ENCODE measurements around the gene LRRC56. TPM values are rescaled to one million over a fixed set of nuclear protein-coding genes. Genes with fewer than 3 reads are reported as not detected.

The LRRC56 gene
- total and polyA plus RNA-seq, 2 donors (not counting 1 experiment from before 2014, with no cell fraction given): 0.28 to 1.3 TPM

DNA sequence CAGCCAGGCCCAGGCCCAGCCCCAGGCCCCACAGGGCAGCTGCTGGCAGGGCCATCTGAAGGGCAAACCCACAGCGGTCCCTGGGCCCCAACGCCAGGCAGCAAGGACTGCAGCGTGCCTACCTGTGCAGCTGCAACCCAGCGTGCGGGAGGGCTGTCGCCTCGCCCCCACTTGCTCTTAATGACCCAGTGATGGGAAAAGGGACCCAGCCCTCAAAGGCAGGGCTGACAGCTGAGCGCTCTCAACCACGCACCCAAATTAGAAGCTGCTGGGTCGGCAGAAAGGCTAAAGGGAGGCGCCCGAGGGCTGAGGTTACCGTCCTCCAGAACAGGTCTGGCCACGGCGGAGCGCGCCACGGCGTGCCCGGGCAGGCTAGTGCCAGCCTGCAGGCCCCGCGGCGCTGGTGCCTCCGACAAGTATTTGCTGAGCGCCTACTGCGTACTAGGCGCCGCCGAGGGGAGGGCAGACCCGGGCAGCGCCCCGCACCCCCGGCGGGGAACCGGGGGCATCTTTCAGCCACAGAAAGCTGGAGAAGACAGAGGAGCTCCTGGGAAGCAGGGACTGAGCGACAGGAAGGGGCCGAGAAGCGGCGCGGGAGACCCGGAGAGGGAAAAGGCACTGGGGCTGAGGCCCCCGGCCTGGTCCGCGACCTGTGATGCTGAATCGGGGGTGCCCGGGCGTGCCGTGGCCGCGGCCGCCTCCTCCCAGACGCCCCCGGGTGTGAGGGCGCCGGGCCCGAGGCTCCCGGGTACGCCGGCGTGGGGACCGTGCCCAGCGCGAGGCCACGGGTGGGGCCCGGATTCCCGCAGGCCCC, 2.7 kb upstream of the LRRC56 start:
- Histone ChIP-seq H3K9me3 (ENCODE audit: control insufficient read depth, insufficient read depth, low read depth, low read length) (no peaks in the 10 kb centered on the region), H3K4me2 (ENCODE audit: extremely low read depth, insufficient read depth, low read length) (peak overlapping the region; percentile 94), H2AFZ (ENCODE audit: low read length) (no peak overlapping the region), H4K20me1 (ENCODE audit: control insufficient read depth, extremely low read depth, insufficient read depth, low read length) (no peaks in the 10 kb centered on the region), H3K27ac (ENCODE audit: insufficient read depth, low read length) (peak overlapping the region; percentile 61), H3K79me2 (ENCODE audit: control insufficient read depth, insufficient read depth, low read length) (peaks cover 12% of the 10 kb centered on the region), H3K9ac (ENCODE audit: insufficient read depth, low read length) (peak overlapping the region; percentile 69), H3K36me3 (ENCODE audit: control insufficient read depth, insufficient read depth, low read length) (peaks cover 15% of the 10 kb centered on the region), H3K27me3 (ENCODE audit: control insufficient read depth, insufficient read depth, low read length) (no peaks in the 10 kb centered on the region), H3K4me3 (replicated peaks in 1 of 4; ENCODE audit: control extremely low read depth in 1 of 4, insufficient read depth in 1 of 4, low read depth in 3 of 4, low read length in 4 of 4) (peak overlapping the region; percentile 63 to 89 (median 82)), H3K4me1 (ENCODE audit: control insufficient read depth, extremely low read depth, insufficient read depth, low read length) (no peaks in the 10 kb centered on the region)
- no peak for TF ChIP-seq EZH2 (IDR thresholded peaks at IDR 0.05; ENCODE audit: low read length, missing control alignments)
- TF ChIP-seq, protein P1, sequence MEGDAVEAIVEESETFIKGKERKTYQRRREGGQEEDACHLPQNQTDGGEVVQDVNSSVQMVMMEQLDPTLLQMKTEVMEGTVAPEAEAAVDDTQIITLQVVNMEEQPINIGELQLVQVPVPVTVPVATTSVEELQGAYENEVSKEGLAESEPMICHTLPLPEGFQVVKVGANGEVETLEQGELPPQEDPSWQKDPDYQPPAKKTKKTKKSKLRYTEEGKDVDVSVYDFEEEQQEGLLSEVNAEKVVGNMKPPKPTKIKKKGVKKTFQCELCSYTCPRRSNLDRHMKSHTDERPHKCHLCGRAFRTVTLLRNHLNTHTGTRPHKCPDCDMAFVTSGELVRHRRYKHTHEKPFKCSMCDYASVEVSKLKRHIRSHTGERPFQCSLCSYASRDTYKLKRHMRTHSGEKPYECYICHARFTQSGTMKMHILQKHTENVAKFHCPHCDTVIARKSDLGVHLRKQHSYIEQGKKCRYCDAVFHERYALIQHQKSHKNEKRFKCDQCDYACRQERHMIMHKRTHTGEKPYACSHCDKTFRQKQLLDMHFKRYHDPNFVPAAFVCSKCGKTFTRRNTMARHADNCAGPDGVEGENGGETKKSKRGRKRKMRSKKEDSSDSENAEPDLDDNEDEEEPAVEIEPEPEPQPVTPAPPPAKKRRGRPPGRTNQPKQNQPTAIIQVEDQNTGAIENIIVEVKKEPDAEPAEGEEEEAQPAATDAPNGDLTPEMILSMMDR (conservative IDR thresholded peaks at IDR 0.05 in 1 of 2, IDR thresholded peaks at IDR 0.05 in 1 of 2; ENCODE audit: low read depth in 1 of 2, low read length in 2 of 2): no peak
- DNase-seq (ENCODE audit: low read depth in 2 of 2): peak; percentile 9 to 19

DNA sequence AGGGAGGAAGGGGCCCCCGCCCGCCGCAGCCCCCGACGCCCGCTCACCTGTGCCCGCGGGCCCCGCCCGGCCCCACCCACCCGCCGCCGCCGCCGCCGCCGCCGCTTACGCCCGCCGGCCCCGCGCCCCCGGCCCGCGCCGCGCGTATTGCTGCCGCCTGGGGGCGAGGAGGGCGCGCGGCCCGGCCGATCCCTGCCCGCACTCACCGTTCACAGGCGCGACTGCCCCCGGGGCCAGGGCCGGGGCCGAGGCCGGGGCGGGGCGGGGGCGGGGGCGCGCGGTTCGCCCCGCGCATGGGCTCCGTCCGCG, 2.2 kb upstream of the LRRC56 start:
- peak overlapping the region in 2 of 4 experiments; percentile 78 to 85 for H3K4me3 ChIP-seq (replicated peaks in 1 of 4; ENCODE audit: control extremely low read depth in 1 of 4, insufficient read depth in 1 of 4, low read depth in 3 of 4, low read length in 4 of 4)
- H3K4me1 ChIP-seq (ENCODE audit: control insufficient read depth, extremely low read depth, insufficient read depth, low read length): no peaks in the 10 kb centered on the region
- H3K27me3 ChIP-seq (ENCODE audit: control insufficient read depth, insufficient read depth, low read length): no peaks in the 10 kb centered on the region
- H3K9ac ChIP-seq (ENCODE audit: insufficient read depth, low read length): peak overlapping the region; percentile 69
- no peak overlapping the region for H2AFZ ChIP-seq (ENCODE audit: low read length)
- H4K20me1 ChIP-seq (ENCODE audit: control insufficient read depth, extremely low read depth, insufficient read depth, low read length): no peaks in the 10 kb centered on the region
- H3K79me2 ChIP-seq (ENCODE audit: control insufficient read depth, insufficient read depth, low read length): peaks cover 12% of the 10 kb centered on the region
- TF ChIP-seq EZH2 (IDR thresholded peaks at IDR 0.05; ENCODE audit: low read length, missing control alignments): no peak
- TF ChIP-seq, protein P1 (conservative IDR thresholded peaks at IDR 0.05 in 1 of 2, IDR thresholded peaks at IDR 0.05 in 1 of 2; ENCODE audit: low read depth in 1 of 2, low read length in 2 of 2): no peak
- no peak for DNase-seq (ENCODE audit: low read depth in 2 of 2)
- H3K27ac ChIP-seq (ENCODE audit: insufficient read depth, low read length): no peak overlapping the region
- H3K4me2 ChIP-seq (ENCODE audit: extremely low read depth, insufficient read depth, low read length): no peak overlapping the region
- H3K36me3 ChIP-seq (ENCODE audit: control insufficient read depth, insufficient read depth, low read length): peaks cover 14% of the 10 kb centered on the region
- H3K9me3 ChIP-seq (ENCODE audit: control insufficient read depth, insufficient read depth, low read depth, low read length): no peaks in the 10 kb centered on the region

DNA sequence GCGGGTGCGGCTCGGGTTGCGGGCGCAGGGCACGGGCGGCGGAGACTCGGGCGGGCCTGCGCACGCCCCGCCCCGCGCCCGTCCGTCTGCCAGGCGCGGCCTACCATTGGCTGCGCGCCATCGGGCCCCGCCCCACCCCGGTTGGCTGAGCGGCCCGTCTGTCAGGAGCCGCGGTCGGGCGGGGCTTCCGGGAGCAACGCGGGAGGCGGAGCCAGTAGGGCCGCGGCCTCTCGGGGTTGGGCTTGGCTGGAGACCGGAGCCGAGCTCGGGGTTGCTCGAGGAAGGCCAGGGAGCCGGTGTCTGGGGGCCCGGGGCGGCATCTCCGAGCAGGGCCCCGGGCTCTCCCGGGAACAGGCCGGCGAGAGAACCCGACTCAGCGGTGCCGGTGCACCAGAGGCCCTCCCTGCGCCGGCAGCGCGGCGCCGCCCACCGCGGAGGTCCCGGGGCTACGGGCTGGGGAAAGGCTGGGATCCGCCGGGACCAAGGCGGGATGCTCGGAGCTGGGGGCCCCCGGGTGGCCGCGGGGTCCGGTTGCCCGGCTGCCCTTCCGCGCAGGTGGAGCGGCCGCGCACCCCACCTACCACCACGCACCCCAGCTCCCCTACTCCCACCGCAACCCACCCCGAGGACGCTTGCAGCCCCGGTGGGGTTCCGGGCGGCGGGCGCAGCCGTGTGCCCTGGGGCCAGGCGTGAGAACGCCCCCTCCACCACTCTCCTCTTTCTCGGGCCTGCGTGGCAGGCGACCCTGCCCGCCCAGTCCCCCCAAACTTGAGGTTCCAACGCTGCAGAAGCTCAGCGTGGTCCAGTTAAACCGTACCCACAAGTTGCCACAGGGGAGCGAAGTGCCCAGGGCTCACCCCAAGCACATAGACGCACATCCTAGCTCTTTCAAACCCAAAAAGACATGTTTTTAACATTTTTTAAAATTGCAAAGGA, 1.5 kb upstream of the LRRC56 start, which contains the start of gene HRAS:
Gene HRAS, minus strand, starts transcription at position 58 of the 936 bp plus-strand sequence.
- H3K27ac ChIP-seq (ENCODE audit: insufficient read depth, low read length): peak within 1 kb of the TSS; percentile 61
- peak; percentile 91 to 94 for DNase-seq (ENCODE audit: low read depth in 2 of 2)
- peaks cover 13% of the 10 kb centered on the region for H3K36me3 ChIP-seq (ENCODE audit: control insufficient read depth, insufficient read depth, low read length)
- H3K4me2 ChIP-seq (ENCODE audit: extremely low read depth, insufficient read depth, low read length): peak within 1 kb of the TSS; percentile 94
- peak within 1 kb of the TSS; percentile 84 for H3K9ac ChIP-seq (ENCODE audit: insufficient read depth, low read length)
- H3K79me2 ChIP-seq (ENCODE audit: control insufficient read depth, insufficient read depth, low read length): peaks cover 12% of the 10 kb centered on the region
- no peak within 1 kb of the TSS for H2AFZ ChIP-seq (ENCODE audit: low read length)
- H4K20me1 ChIP-seq (ENCODE audit: control insufficient read depth, extremely low read depth, insufficient read depth, low read length): no peaks in the 10 kb centered on the region
- H3K27me3 ChIP-seq (ENCODE audit: control insufficient read depth, insufficient read depth, low read length): no peaks in the 10 kb centered on the region
- no peak for TF ChIP-seq EZH2 (IDR thresholded peaks at IDR 0.05; ENCODE audit: low read length, missing control alignments)
- TF ChIP-seq, protein P1 (conservative IDR thresholded peaks at IDR 0.05 in 1 of 2, IDR thresholded peaks at IDR 0.05 in 1 of 2; ENCODE audit: low read depth in 1 of 2, low read length in 2 of 2): no peak
- H3K4me1 ChIP-seq (ENCODE audit: control insufficient read depth, extremely low read depth, insufficient read depth, low read length): no peaks in the 10 kb centered on the region
- peak within 1 kb of the TSS; percentile 63 to 89 (median 82) for H3K4me3 ChIP-seq (replicated peaks in 1 of 4; ENCODE audit: control extremely low read depth in 1 of 4, insufficient read depth in 1 of 4, low read depth in 3 of 4, low read length in 4 of 4)
- H3K9me3 ChIP-seq (ENCODE audit: control insufficient read depth, insufficient read depth, low read depth, low read length): no peaks in the 10 kb centered on the region

Data from fibroblast of lung (primary cell).